Measurements from ENCODE around the gene NEGR1. TPM values are rescaled to one million over a fixed set of nuclear protein-coding genes. Genes with fewer than 3 reads are reported as not detected.

The NEGR1 gene
- total RNA-seq, 2 experiments from 2014 or later, result not detected

DNA sequence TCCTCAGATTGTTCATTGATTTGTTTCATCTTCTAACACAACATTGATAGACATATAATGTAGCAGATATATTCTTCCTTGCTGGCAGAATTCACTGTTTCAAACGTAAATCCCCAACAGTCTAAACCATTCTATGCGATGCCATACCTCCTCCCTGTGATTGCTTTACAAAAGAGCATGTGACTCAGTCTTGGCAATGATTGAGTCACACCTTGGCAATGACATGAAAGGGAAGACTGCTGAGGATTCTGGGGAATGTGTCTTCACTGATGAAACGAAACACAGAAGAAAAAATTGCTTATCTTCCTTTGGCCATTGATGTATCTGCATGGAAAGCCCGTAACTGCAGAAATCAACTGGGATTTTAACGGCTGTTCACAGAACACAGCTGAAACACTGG is 791.9 kb downstream of the NEGR1 start:
- TF ChIP-seq, protein P1, sequence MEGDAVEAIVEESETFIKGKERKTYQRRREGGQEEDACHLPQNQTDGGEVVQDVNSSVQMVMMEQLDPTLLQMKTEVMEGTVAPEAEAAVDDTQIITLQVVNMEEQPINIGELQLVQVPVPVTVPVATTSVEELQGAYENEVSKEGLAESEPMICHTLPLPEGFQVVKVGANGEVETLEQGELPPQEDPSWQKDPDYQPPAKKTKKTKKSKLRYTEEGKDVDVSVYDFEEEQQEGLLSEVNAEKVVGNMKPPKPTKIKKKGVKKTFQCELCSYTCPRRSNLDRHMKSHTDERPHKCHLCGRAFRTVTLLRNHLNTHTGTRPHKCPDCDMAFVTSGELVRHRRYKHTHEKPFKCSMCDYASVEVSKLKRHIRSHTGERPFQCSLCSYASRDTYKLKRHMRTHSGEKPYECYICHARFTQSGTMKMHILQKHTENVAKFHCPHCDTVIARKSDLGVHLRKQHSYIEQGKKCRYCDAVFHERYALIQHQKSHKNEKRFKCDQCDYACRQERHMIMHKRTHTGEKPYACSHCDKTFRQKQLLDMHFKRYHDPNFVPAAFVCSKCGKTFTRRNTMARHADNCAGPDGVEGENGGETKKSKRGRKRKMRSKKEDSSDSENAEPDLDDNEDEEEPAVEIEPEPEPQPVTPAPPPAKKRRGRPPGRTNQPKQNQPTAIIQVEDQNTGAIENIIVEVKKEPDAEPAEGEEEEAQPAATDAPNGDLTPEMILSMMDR (conservative IDR thresholded peaks at IDR 0.05; ENCODE audit: low read length), result no peak
- no peak for TF ChIP-seq EZH2phosphoT487 (IDR thresholded peaks at IDR 0.05; ENCODE audit: borderline replicate concordance, low read depth, low read length)
- Histone ChIP-seq H3K4me1 (ENCODE audit: insufficient read depth, low read length, poor library complexity, severe bottlenecking) (no peaks in the 10 kb centered on the region), H3K9me2 (ENCODE audit: insufficient read depth, low read length) (no peaks in the 10 kb centered on the region), H2AFZ (ENCODE audit: low read length) (no peak overlapping the region), H3K36me3 (ENCODE audit: insufficient read depth, low read length) (no peaks in the 10 kb centered on the region), H3K9me3 (ENCODE audit: low read length) (no peaks in the 10 kb centered on the region), H3K4me3 (ENCODE audit: low read depth, low read length, poor library complexity, severe bottlenecking) (no peak overlapping the region), H4K20me1 (ENCODE audit: insufficient read depth, low read length) (no peaks in the 10 kb centered on the region), H3K4me2 (ENCODE audit: low read length) (no peak overlapping the region), H3K27ac (ENCODE audit: low read depth, low read length, poor library complexity, severe bottlenecking) (no peak overlapping the region), H3K79me2 (ENCODE audit: insufficient read depth, low read depth, low read length) (no peaks in the 10 kb centered on the region)
- CTCF ChIA-PET (ENCODE audit: unreplicated experiment), result no interaction called here
- DNase-seq (ENCODE audit: low spot score), result no peak
- BruUV-seq (replicated peaks), result no TSS peak
- POLR2A ChIA-PET, result no interaction called here
- intact Hi-C loops (cut with micrococcal nuclease; ENCODE audit: unreplicated experiment), result loop anchor here (2.0 kb wide), 1 partner anchor 22 kb away; no protein-coding TSS in a partner anchor

DNA sequence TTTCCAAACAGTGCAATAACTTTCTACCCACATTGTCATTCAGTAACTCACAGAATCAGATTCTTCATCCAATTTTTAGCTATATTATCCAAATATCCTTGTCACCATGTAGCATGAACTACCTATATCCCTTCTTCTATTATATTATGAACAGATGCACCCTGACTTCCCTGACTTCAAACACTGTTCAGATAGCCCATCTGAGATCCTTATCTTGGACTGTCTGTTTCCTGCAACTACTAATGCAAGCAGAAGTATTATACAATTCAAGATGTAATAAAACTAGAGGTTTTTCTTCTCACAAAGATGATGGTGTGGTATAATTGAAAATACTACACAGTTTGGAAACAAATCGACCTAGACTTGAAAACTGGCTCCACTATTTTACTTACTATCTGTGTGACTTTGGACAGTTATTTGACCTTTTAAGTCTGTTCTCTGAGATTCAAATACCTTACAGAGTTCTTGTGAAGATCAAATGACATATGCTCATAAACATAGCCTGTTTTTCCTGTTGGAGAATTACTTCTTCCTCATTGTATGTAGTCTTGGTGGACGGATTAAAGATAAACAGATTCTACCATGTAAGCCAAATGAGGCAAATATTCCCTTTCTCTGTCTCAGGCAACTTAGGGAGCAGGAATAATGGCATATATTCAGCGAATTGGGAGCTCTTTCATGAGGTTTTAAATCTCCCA is 793.6 kb downstream of the NEGR1 start:
- ChIA-PET POLR2A (no interaction called here), CTCF (ENCODE audit: unreplicated experiment) (no interaction called here)
- no peaks in the 10 kb centered on the region for H3K36me3 ChIP-seq (ENCODE audit: insufficient read depth, low read length)
- intact Hi-C loops (cut with micrococcal nuclease; ENCODE audit: unreplicated experiment), result no loop called here
- H3K9me3 ChIP-seq (ENCODE audit: low read length), result no peaks in the 10 kb centered on the region
- no peak for TF ChIP-seq EZH2phosphoT487 (IDR thresholded peaks at IDR 0.05; ENCODE audit: borderline replicate concordance, low read depth, low read length)
- TF ChIP-seq, protein P1 (conservative IDR thresholded peaks at IDR 0.05; ENCODE audit: low read length), result no peak
- no peak overlapping the region for H3K4me3 ChIP-seq (ENCODE audit: low read depth, low read length, poor library complexity, severe bottlenecking)
- H4K20me1 ChIP-seq (ENCODE audit: insufficient read depth, low read length), result no peaks in the 10 kb centered on the region
- H3K27ac ChIP-seq (ENCODE audit: low read depth, low read length, poor library complexity, severe bottlenecking), result no peak overlapping the region
- no TSS peak for BruUV-seq (replicated peaks)
- H3K4me1 ChIP-seq (ENCODE audit: insufficient read depth, low read length, poor library complexity, severe bottlenecking), result no peaks in the 10 kb centered on the region
- DNase-seq (ENCODE audit: low spot score), result no peak
- H3K79me2 ChIP-seq (ENCODE audit: insufficient read depth, low read depth, low read length), result no peaks in the 10 kb centered on the region
- H2AFZ ChIP-seq (ENCODE audit: low read length), result no peak overlapping the region
- no peak overlapping the region for H3K4me2 ChIP-seq (ENCODE audit: low read length)
- H3K9me2 ChIP-seq (ENCODE audit: insufficient read depth, low read length), result no peaks in the 10 kb centered on the region

DNA sequence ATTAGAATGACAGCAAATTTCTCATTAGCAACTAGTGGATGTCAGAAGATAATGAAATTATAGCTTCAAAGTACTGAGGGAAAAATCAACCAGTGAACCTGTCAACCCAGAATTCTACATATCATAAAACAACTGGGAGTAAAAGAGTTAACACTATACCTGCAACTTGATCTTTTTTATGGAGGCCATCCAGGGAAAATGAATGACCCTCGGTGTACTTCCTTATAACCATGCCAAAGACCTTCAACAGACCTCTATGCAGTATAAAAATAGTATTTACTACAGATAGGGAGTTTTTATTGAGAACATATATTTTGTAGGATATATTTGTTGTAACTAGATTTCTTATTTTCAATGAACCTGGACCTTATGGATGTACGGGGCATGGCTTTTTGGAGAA is 809.0 kb downstream of the NEGR1 start:
- TF ChIP-seq, protein P1 (conservative IDR thresholded peaks at IDR 0.05; ENCODE audit: low read length), result no peak
- TF ChIP-seq EZH2phosphoT487 (IDR thresholded peaks at IDR 0.05; ENCODE audit: borderline replicate concordance, low read depth, low read length), result no peak
- H3K9me2 ChIP-seq (ENCODE audit: insufficient read depth, low read length), result no peaks in the 10 kb centered on the region
- no peak overlapping the region for H3K4me2 ChIP-seq (ENCODE audit: low read length)
- no peaks in the 10 kb centered on the region for H4K20me1 ChIP-seq (ENCODE audit: insufficient read depth, low read length)
- BruUV-seq (replicated peaks), result no TSS peak
- H3K4me3 ChIP-seq (ENCODE audit: low read depth, low read length, poor library complexity, severe bottlenecking), result no peak overlapping the region
- no peak overlapping the region for H3K27ac ChIP-seq (ENCODE audit: low read depth, low read length, poor library complexity, severe bottlenecking)
- H3K4me1 ChIP-seq (ENCODE audit: insufficient read depth, low read length, poor library complexity, severe bottlenecking), result no peaks in the 10 kb centered on the region
- H3K36me3 ChIP-seq (ENCODE audit: insufficient read depth, low read length), result no peaks in the 10 kb centered on the region
- no peaks in the 10 kb centered on the region for H3K79me2 ChIP-seq (ENCODE audit: insufficient read depth, low read depth, low read length)
- intact Hi-C loops (cut with micrococcal nuclease; ENCODE audit: unreplicated experiment), result no loop called here
- no peak overlapping the region for H2AFZ ChIP-seq (ENCODE audit: low read length)
- no peaks in the 10 kb centered on the region for H3K9me3 ChIP-seq (ENCODE audit: low read length)
- ChIA-PET CTCF (ENCODE audit: unreplicated experiment) (no interaction called here), POLR2A (no interaction called here)
- DNase-seq (ENCODE audit: low spot score), result no peak

Measured in OCI-LY7 (cell line).